SJCRH30 (cell line): Measurements from ENCODE around the gene NSD2. TPM values are rescaled to one million over a fixed set of nuclear protein-coding genes. Genes with fewer than 3 reads are reported as not detected.
"Not testable (repeated sequence)": the region's sequence is repeated elsewhere in the genome, so short reads cannot be mapped to it uniquely, and the experiment has no call there.

Source experiments
- DNase-seq, 2 experiments: peaks; one replicate each; pipeline ENCODE4 v3.0.0-alpha.2; 2015 to 2020
- H3K27ac ChIP-seq: fragments of 250-450 bp; sonication (Bioruptor Pico); 2 replicates; pipeline ENCODE4 v1.5.1; 2020; ENCODE audit warnings: mild to moderate bottlenecking, moderate library complexity
- H3K27me3 ChIP-seq: fragments of 250-450 bp; sonication (Bioruptor Pico); 2 replicates; pipeline ENCODE4 v1.5.1; 2020; ENCODE audit warnings: mild to moderate bottlenecking, moderate library complexity
- H3K36me3 ChIP-seq: fragments of 250-450 bp; sonication (Bioruptor Pico); 2 replicates; pipeline ENCODE4 v1.5.1; 2020; ENCODE audit warnings: mild to moderate bottlenecking, moderate library complexity
- H3K4me1 ChIP-seq: fragments of 250-450 bp; sonication (Bioruptor Pico); 2 replicates; pipeline ENCODE4 v1.5.1; 2020; ENCODE audit warnings: mild to moderate bottlenecking, moderate library complexity
- H3K4me3 ChIP-seq: fragments of 250-450 bp; sonication (Bioruptor Pico); 2 replicates; pipeline ENCODE4 v1.5.1; 2020; ENCODE audit warnings: mild to moderate bottlenecking, moderate library complexity
- H3K9me3 ChIP-seq: fragments of 250-450 bp; sonication (Bioruptor Pico); replicated peaks from 2 replicates; pipeline ENCODE4 v1.5.1; 2020; ENCODE audit warnings: mild to moderate bottlenecking, moderate library complexity
- total RNA-seq: library from RNA; depleted of rRNA; stranded (reverse); fragments of >200 nt; shearing (Covaris generic); gene quantifications from 2 replicates; pipeline ENCODE4 v1.2.3, GENCODE V29; 2014

NSD2 gene
- total RNA-seq, 1 experiment from 2014 or later: 138 TPM

DNA sequence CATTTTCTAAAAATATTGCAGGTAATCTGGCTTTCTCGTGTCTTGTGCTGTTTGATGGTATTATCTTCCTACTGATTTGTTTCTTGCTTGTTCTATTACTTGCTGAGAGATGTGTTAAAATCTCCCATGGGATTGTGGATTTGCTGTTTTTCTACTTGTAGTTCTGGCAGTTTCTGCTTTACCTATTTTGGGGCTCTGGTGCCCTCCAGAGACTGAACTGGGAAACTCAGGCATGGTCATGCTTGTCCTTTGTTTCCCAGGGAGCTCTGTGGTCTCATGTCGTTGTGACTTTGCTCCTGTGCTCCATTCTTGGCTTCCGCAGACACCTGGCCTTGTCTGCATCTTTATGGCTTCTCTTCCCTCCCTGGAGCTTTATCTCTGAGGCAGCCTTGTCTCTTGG lies 39.5 kb downstream of the NSD2 start:
- H3K27ac ChIP-seq: no peak overlapping the region
- no peaks in the 10 kb centered on the region for H3K9me3 ChIP-seq
- no peaks in the 10 kb centered on the region for H3K27me3 ChIP-seq
- DNase-seq: peak; percentile 44 to 68
- H3K4me3 ChIP-seq: no peak overlapping the region
- no peaks in the 10 kb centered on the region for H3K4me1 ChIP-seq
- H3K36me3 ChIP-seq: peaks cover 46% of the 10 kb centered on the region

GRCh38 chr4:1911316-1911715 lies 40.1 kb downstream of the NSD2 start:
- H3K27ac ChIP-seq, H3K27me3 ChIP-seq, H3K9me3 ChIP-seq, H3K4me3 ChIP-seq, H3K4me1 ChIP-seq, DNase-seq: not testable (repeated sequence)
- H3K36me3 ChIP-seq: peaks cover 52% of the 10 kb centered on the region

GRCh38 chr4:1922821-1923220 lies 51.6 kb downstream of the NSD2 start:
- no peaks in the 10 kb centered on the region for H3K27me3 ChIP-seq
- H3K9me3 ChIP-seq: no peaks in the 10 kb centered on the region
- no peak overlapping the region for H3K4me3 ChIP-seq
- no peak for DNase-seq
- no peak overlapping the region for H3K27ac ChIP-seq
- H3K36me3 ChIP-seq: peaks cover 58% of the 10 kb centered on the region
- no peaks in the 10 kb centered on the region for H3K4me1 ChIP-seq

- Histone ChIP-seq H3K27ac (no peak overlapping the region), H3K27me3 (no peaks in the 10 kb centered on the region), H3K4me1 (no peaks in the 10 kb centered on the region), H3K9me3 (no peaks in the 10 kb centered on the region), H3K4me3 (no peak overlapping the region), H3K36me3 (peaks cover 58% of the 10 kb centered on the region)
- DNase-seq: no peak
Observed at GRCh38 chr4:1927675-1928074, 56.5 kb downstream of the NSD2 start.

DNA sequence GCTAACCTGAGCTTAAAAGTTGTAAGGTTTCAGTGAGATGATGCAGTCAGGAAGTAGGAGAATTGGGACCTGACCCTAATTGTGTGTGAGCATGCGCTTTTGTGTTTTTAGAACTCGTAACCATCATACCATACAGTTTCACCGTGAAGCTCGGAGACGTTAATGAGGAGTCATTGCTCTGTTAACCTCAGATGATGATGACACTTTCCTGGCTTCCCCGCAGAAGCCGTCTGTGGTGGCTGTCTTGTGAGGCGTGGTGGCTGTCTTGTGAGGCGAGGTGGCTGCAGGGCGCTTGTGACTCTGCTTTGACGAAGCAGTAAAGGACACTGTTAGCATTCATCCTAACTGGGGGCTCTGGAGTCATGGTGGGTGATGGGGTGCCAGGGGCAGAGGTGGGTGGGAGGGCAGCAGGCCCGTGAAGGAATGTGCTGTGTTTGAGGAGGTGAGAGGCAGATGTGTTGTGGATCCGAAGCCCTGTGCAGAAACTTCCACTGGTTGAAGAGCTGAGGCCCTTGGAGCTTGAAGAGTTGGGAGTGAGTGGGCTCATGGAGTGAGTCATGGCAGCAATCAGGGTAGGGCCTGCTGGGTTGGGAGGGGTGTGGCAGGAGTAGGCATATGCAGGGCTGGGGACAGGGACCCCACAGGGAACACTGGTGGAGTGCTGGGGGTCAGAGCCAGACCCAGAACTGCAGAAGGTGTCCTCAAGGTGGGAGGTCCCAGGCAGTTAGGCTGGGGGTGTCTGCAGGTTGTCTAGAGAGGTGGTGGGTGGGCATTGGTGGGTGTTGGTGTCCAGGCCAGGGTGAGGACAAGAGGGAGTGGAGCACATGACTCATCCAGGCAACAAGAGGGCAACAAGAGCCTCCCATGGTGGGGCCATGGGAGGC lies 57.4 kb downstream of the NSD2 start:
- Histone ChIP-seq H3K36me3 (peaks cover 54% of the 10 kb centered on the region), H3K9me3 (no peaks in the 10 kb centered on the region), H3K27ac (no peak overlapping the region), H3K4me1 (no peaks in the 10 kb centered on the region; the same call in 1 of the 2 replicates), H3K27me3 (no peaks in the 10 kb centered on the region), H3K4me3 (no peak overlapping the region)
- no peak for DNase-seq

GRCh38 chr4:1932736-1933135 lies 61.5 kb downstream of the NSD2 start:
- no peaks in the 10 kb centered on the region for H3K9me3 ChIP-seq
- no peaks in the 10 kb centered on the region for H3K27me3 ChIP-seq
- H3K27ac ChIP-seq: no peak overlapping the region
- no peaks in the 10 kb centered on the region; the same call in 1 of the 2 replicates for H3K4me1 ChIP-seq
- DNase-seq: no peak
- no peak overlapping the region for H3K4me3 ChIP-seq
- peaks cover 59% of the 10 kb centered on the region for H3K36me3 ChIP-seq

GRCh38 chr4:1933700-1934099 lies 62.5 kb downstream of the NSD2 start:
- Histone ChIP-seq H3K36me3 (peaks cover 60% of the 10 kb centered on the region), H3K27me3 (no peaks in the 10 kb centered on the region), H3K4me3 (no peak overlapping the region), H3K27ac (no peak overlapping the region), H3K4me1 (no peaks in the 10 kb centered on the region; the same call in 1 of the 2 replicates), H3K9me3 (no peaks in the 10 kb centered on the region)
- no peak for DNase-seq

GRCh38 chr4:1937550-1937949 lies 66.4 kb downstream of the NSD2 start:
- no peaks in the 10 kb centered on the region for H3K27me3 ChIP-seq
- no peaks in the 10 kb centered on the region for H3K9me3 ChIP-seq
- H3K36me3 ChIP-seq: peaks cover 64% of the 10 kb centered on the region
- H3K4me3 ChIP-seq: no peak overlapping the region
- H3K4me1 ChIP-seq: peaks cover 8% of the 10 kb centered on the region
- H3K27ac ChIP-seq: no peak overlapping the region
- no peak for DNase-seq

DNA sequence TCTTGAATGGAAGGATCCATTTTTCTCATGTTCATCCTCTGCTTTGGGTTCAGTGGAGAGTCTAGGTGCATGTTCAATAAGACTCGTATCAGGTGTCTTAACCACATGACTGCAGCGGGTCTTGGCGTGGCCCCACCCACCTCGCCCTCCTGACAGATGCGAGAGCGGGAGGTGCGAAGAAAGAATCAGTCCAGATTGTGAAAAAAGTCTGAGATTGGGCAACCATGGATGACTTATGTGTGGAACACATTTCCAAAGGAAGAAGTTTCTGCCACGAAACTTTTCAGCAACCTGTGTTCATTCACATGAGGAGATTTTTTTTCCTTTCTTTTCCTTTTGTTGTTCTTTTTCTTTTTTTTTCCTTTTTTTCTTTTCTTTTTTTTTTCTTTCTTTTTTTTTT lies 66.8 kb downstream of the NSD2 start:
- peaks cover 8% of the 10 kb centered on the region for H3K4me1 ChIP-seq
- peaks cover 64% of the 10 kb centered on the region for H3K36me3 ChIP-seq
- no peak overlapping the region for H3K4me3 ChIP-seq

DNA sequence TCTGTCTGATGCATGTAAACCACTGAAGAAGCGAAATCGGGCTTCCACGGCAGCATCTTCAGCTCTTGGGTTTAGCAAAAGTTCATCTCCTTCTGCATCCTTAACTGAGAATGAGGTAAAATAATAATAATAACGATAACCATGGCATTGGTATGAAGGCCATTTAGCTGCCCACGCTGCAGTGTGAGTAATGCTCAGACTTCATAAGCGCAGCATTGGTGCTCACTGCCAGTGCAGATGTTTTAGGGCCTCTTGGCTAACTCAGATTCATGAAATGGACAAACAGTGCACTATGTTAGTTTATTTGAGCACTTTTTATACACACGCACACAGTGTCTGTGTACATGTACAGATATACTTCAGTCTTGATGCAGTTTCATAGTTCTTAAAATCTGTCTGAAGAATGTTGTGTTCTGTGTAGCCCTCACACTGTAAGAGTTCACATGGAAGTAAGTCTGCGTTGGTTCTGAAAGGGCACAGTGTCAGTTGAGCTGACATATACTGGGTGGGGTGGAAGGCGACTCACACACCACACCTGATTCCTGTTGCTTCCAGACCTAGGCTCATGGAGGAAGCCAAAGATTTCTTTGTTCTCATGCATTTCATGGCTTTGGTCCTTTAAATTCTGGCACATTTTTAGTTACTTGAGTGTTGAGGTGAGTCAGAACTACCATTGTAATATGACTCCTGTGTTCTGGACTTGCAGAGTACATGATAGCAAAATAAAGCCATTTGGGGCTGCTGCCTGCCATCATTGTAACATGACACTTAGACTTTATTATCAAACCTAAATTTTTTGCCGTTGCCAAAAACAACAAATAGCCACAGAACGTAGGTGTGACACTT lies 68.7 kb downstream of the NSD2 start:
- no peaks in the 10 kb centered on the region for H3K27me3 ChIP-seq
- peaks cover 8% of the 10 kb centered on the region for H3K4me1 ChIP-seq
- no peaks in the 10 kb centered on the region for H3K9me3 ChIP-seq
- no peak overlapping the region for H3K4me3 ChIP-seq
- H3K36me3 ChIP-seq: peaks cover 66% of the 10 kb centered on the region
- no peak overlapping the region for H3K27ac ChIP-seq
- peak in 1 of 2 experiments; percentile 32 for DNase-seq

More for the DNA sequence above, 66.8 kb downstream of the NSD2 start:
- Histone ChIP-seq H3K9me3 (no peaks in the 10 kb centered on the region), H3K27me3 (no peaks in the 10 kb centered on the region), H3K27ac (no peak overlapping the region)
- no peak for DNase-seq

- Histone ChIP-seq H3K4me3 (no peak overlapping the region), H3K27me3 (no peaks in the 10 kb centered on the region), H3K4me1 (peaks cover 8% of the 10 kb centered on the region), H3K36me3 (peaks cover 64% of the 10 kb centered on the region), H3K27ac (no peak overlapping the region), H3K9me3 (no peaks in the 10 kb centered on the region)
- DNase-seq: no peak
Observed at GRCh38 chr4:1940566-1940965, 69.4 kb downstream of the NSD2 start.

- Histone ChIP-seq H3K27ac (no peak overlapping the region), H3K9me3 (no peaks in the 10 kb centered on the region), H3K4me1 (peaks cover 8% of the 10 kb centered on the region), H3K4me3 (no peak overlapping the region), H3K36me3 (peaks cover 58% of the 10 kb centered on the region), H3K27me3 (no peaks in the 10 kb centered on the region)
- no peak for DNase-seq
Observed at GRCh38 chr4:1943928-1944327, 72.7 kb downstream of the NSD2 start.

DNA sequence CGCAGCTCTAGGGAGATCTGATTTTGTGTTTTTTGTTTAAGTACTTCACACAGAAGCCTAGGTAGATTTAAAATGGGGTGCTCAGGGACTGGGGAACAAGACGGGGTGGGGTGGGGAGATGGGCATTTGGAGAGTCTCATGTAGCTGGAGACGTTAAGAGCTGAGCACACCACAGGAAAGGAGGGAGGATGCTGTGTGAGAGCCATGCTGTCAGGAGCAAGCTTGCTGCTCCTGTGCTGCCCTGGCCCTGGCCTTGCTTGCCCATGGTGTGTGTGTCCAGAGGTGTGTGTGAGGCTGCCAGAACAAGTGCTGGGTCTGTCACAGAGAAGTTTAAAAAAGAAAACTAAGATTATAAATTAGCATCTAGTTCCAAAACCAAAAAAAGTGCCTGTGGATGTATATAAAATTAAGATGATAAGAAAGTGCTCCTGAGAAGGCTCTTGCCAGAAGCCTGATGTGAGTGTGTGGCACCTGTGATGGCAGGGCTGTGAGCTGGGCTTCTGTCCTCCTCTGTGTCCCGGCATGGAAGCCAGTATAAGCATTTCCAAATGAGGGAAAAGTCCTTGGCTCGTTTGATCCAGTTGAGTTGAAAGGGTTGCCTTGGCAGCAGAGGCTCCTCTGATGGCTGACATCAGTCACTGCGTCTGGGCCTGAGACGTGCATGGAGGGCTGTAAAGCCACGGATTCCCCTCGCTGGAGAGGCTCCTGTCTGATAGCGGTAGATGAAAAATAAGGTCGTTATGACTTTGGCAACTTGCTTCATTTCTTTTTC lies 74.1 kb downstream of the NSD2 start:
- Histone ChIP-seq H3K4me3 (no peak overlapping the region), H3K4me1 (no peaks in the 10 kb centered on the region), H3K9me3 (no peaks in the 10 kb centered on the region), H3K27me3 (no peaks in the 10 kb centered on the region), H3K27ac (no peak overlapping the region), H3K36me3 (peaks cover 55% of the 10 kb centered on the region)
- no peak for DNase-seq

- H3K27me3 ChIP-seq: no peaks in the 10 kb centered on the region
- no peaks in the 10 kb centered on the region for H3K4me1 ChIP-seq
- no peak overlapping the region for H3K4me3 ChIP-seq
- DNase-seq: no peak
- no peak overlapping the region for H3K27ac ChIP-seq
- H3K36me3 ChIP-seq: peaks cover 52% of the 10 kb centered on the region
- no peaks in the 10 kb centered on the region for H3K9me3 ChIP-seq
Observed at GRCh38 chr4:1945912-1946311, 74.7 kb downstream of the NSD2 start.
